Renal pelvis (tissue), 12 donors: Measurements from ENCODE around the gene GPX7. TPM values are rescaled to one million over a fixed set of nuclear protein-coding genes. Genes with fewer than 3 reads are reported as not detected.

Source experiments
- DNase-seq: peaks from one replicate; pipeline ENCODE4 v3.0.0-alpha.2; 2013
- long read RNA-seq, 16 experiments: transcript quantifications; one replicate each; lab custom pipeline, GENCODE V29; 2026
- polyA plus RNA-seq, 3 donors: library from polyadenylated mRNA; unstranded; fragments of 120-200 nt; gene quantifications; one replicate each; pipeline ENCODE4 v1.2.1, GENCODE V29; 2013; ENCODE audit not compliant: insufficient read length in 3 of 3

Gene GPX7
- polyA plus RNA-seq = 10 to 100 TPM; 67.6 to 88.6 (median 86.1) TPM
- long read RNA-seq, donor 1, transcript GPX7-201 (3 exons, 1,228 nt) = major isoform, 55 of 56 reads
- long read RNA-seq, donor 1, partial matches to known transcripts = 0 of 56 reads
- long read RNA-seq, donor 1, other reads (novel, unspliced or antisense) = 0 of 56 reads
- long read RNA-seq, donor 2, transcript GPX7-201 (3 exons, 1,228 nt) = major isoform, 90 of 108 reads
- long read RNA-seq, donor 2, partial matches to known transcripts = 15 of 108 reads
- long read RNA-seq, donor 2, other reads (novel, unspliced or antisense) = 0 of 108 reads
- long read RNA-seq, donor 3, transcript GPX7-201 (3 exons, 1,228 nt) = major isoform, 69 of 94 reads
- long read RNA-seq, donor 3, partial matches to known transcripts = 23 of 94 reads
- long read RNA-seq, donor 3, other reads (novel, unspliced or antisense) = 0 of 94 reads
- long read RNA-seq, donor 4, transcript GPX7-201 (3 exons, 1,228 nt) = major isoform, 66 of 66 reads
- long read RNA-seq, donor 4, partial matches to known transcripts = 0 of 66 reads
- long read RNA-seq, donor 4, other reads (novel, unspliced or antisense) = 0 of 66 reads
- long read RNA-seq, donor 5, transcript GPX7-201 (3 exons, 1,228 nt) = major isoform, 37 of 38 reads
- long read RNA-seq, donor 5, partial matches to known transcripts = 0 of 38 reads
- long read RNA-seq, donor 5, other reads (novel, unspliced or antisense) = 0 of 38 reads
- long read RNA-seq, donor 6, transcript GPX7-201 (3 exons, 1,228 nt) = major isoform, 45 of 52 reads
- long read RNA-seq, donor 6, partial matches to known transcripts = 6 of 52 reads
- long read RNA-seq, donor 6, other reads (novel, unspliced or antisense) = 0 of 52 reads
- long read RNA-seq, donor 7, transcript GPX7-201 (3 exons, 1,228 nt) = major isoform, 51 of 53 reads
- long read RNA-seq, donor 7, partial matches to known transcripts = 0 of 53 reads
- long read RNA-seq, donor 7, other reads (novel, unspliced or antisense) = 0 of 53 reads
- long read RNA-seq, donor 8, transcript GPX7-201 (3 exons, 1,228 nt) = major isoform, 35 of 37 reads
- long read RNA-seq, donor 8, partial matches to known transcripts = 0 of 37 reads
- long read RNA-seq, donor 8, other reads (novel, unspliced or antisense) = 0 of 37 reads
- long read RNA-seq, donor 9, transcript GPX7-201 (3 exons, 1,228 nt) = major isoform, 79 of 97 reads
- long read RNA-seq, donor 9, partial matches to known transcripts = 14 of 97 reads
- long read RNA-seq, donor 9, other reads (novel, unspliced or antisense) = 0 of 97 reads
- long read RNA-seq, donor 10, transcript GPX7-201 (3 exons, 1,228 nt) = major isoform, 45 of 48 reads
- long read RNA-seq, donor 10, partial matches to known transcripts = 0 of 48 reads
- long read RNA-seq, donor 10, other reads (novel, unspliced or antisense) = 0 of 48 reads
- long read RNA-seq, donor 11, transcript GPX7-201 (3 exons, 1,228 nt) = major isoform, 41 of 41 reads
- long read RNA-seq, donor 11, partial matches to known transcripts = 0 of 41 reads
- long read RNA-seq, donor 11, other reads (novel, unspliced or antisense) = 0 of 41 reads
- long read RNA-seq, donor 12, transcript GPX7-201 (3 exons, 1,228 nt) = major isoform, 72 of 74 reads
- long read RNA-seq, donor 12, partial matches to known transcripts = 0 of 74 reads
- long read RNA-seq, donor 12, other reads (novel, unspliced or antisense) = 0 of 74 reads
- long read RNA-seq, donor 13, transcript GPX7-201 (3 exons, 1,228 nt) = major isoform, 23 of 24 reads
- long read RNA-seq, donor 13, partial matches to known transcripts = 0 of 24 reads
- long read RNA-seq, donor 13, other reads (novel, unspliced or antisense) = 0 of 24 reads
- long read RNA-seq, donor 14 = 0 reads
- long read RNA-seq, donor 15, transcript GPX7-201 (3 exons, 1,228 nt) = major isoform, 43 of 45 reads
- long read RNA-seq, donor 15, partial matches to known transcripts = 0 of 45 reads
- long read RNA-seq, donor 15, other reads (novel, unspliced or antisense) = 0 of 45 reads
- long read RNA-seq, donor 16, transcript GPX7-201 (3 exons, 1,228 nt) = major isoform, 81 of 90 reads
- long read RNA-seq, donor 16, partial matches to known transcripts = 7 of 90 reads
- long read RNA-seq, donor 16, other reads (novel, unspliced or antisense) = 0 of 90 reads

DNA sequence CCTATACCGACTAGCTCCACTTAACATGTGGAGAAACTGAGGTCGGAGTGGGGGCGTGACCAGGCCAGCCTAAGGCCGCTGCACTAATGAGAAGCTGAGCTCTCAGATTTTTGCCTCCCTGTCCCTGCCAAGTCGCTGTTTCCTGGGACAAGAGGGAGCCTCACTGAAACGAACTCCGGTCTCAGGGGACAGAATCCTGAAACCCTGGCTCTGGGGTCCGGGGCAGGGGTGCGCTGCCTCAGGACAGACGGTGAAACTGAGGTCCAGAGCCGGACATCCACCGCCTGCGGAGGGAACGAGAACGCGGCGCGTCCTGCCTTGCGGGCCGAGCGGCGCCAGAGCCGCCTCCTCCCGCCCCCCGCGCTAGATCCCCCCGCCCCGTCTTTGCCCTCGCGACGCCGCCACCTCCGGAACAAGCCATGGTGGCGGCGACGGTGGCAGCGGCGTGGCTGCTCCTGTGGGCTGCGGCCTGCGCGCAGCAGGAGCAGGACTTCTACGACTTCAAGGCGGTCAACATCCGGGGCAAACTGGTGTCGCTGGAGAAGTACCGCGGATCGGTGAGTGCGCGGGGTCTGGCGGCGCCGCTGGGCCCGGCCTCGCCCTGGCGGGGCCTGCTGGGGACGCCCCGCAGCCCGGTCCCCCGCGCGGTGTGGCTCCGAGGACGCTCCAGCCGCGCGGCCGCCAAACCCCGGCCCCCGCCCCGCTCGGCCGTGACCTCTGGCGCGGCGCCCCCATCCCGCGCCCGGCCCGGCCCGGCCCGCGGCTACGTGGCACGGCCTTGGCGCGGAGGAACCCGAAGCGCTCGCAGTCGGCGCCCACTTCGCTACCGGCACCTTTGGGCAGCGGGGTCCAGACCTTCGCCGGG, at the start of gene GPX7:
GPX7 (plus strand) TSS at position 381 of the 865 bp plus-strand sequence; CDS start at position 420, 39 bp downstream.
- peak; percentile 54 for DNase-seq

DNA sequence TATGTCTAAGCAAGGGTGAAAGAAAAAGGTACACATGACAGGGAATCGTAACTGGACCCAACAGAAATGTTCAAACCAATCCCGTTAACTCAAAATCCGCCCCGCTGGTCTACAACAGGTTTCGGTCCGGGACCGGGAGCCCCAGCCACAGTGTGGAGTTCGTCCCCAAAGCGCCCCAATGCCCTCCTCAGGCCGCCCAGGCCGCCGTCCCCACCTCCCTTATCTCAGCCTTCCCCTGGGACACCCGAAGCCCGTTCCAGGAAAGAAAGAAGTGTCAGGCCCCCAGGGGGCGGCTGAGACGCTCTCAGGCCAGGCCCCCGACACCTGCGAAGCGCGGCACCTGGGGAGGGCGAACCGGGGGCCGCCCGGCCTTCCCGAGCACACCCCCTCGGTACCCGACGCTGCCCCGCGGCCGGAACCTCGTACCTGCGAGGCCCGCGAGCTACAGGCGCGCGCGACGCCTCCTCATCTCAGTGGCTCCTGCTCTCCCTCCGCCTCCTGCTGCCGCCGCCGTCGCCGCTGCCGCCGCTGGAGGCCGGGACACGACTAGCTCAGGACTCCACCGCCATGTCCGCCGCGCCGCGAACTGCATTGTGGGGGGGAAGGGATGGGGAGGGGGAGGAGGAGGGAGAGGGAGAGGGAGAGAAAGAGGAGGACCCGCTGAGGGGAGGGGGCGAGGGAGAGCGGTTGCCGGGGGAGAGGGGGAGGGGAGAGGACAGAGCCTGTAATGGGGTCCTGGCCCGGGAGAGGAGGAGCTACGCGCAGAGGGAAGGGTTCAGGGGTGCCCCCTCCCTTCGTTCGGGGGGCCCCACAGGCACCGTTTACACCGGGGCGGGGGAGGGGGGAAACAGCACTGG, 49.4 kb upstream of the GPX7 start, which contains the start of gene TUT4:
TUT4 (minus strand) TSS at position 588 of the 857 bp plus-strand sequence. CDS start 26,812 bp downstream, outside the sequence.
- peak; percentile 95 for DNase-seq

- peak; percentile 91 for DNase-seq
Observed at GRCh38 chr1:52553362-52554266, 48.6 kb upstream of the GPX7 start.

GRCh38 chr1:52554267-52554640, 47.9 kb upstream of the GPX7 start:
- no peak for DNase-seq

- DNase-seq = no peak
Observed at GRCh38 chr1:52554756-52555155, 47.4 kb upstream of the GPX7 start.

DNA sequence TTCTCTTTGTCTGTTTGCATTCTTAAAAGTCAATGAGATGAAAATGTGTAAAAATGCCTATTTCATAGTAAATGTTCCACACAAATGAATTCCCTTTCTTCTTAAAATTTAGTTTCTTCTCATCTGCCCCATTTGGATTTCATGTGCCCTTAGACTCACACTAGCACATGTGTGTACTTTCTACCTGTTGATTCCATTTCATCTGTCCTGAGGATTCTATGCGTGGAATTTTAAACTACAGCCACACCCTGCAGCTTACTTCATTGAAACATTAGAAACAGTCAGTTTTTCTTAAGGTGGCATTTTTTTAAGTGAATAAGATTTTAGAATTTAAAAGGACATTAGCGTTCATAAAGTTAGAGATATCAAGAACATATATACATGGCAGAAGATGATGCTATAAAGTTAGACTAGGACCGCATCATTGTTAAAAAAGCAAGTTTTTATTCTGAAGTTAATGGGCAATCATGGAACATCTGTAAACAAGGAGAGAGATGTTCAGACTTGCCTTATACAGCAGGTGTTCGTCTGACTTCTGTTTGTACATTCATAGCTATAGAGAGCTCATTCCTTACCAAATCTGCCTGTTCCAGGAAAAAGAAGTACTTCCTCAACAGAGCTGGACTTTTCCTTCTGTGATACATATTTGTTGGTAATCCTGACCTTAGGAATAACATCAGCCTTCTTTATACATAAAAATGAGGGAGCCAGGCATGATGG, 45.4 kb upstream of the GPX7 start:
- no peak for DNase-seq

DNA sequence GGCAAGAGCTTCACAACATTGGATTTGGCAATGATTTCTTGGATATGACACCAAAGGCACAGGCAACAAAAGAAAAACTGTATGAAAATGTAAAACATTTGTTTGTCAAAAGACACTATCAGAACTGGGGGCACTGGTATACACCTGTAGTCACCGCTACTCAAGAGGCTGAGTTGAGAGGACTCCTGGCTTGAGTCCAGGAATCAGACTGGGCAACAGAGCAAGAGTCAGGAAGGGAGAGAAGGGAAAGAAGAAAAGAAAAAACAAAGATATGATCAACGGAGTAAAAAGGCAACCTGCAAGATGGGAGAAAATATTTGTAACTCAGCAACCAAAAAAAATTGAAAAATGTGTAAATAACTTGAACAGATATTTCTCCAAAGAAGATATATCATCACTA, 43.2 kb upstream of the GPX7 start:
- no peak for DNase-seq

GRCh38 chr1:52559875-52560274, 42.3 kb upstream of the GPX7 start:
- DNase-seq = no peak

- no peak for DNase-seq
Observed at GRCh38 chr1:52562766-52563165, 39.4 kb upstream of the GPX7 start.

- no peak for DNase-seq
Observed at GRCh38 chr1:52567943-52568342, 34.2 kb upstream of the GPX7 start.

GRCh38 chr1:52569449-52570210, 32.5 kb upstream of the GPX7 start:
- peak; percentile 61 for DNase-seq

DNA sequence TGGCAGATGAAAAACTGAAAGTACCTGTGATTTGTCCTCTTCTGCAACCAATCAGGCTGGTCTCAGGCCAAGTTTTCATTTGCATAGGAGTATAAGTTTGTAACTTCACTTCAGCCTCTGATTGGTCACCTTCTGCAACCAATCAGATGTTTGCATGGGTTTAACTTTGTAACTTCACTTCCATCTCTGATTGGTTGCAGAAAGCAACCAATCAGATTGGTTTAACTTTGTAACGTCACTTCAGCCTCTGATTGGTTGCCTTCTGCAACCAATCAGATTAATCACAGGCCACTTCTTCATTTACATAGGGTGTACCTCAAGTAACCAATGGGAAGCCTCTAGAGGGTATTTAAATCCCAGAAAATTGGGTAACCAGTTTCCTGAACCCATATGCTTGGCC, 30.4 kb upstream of the GPX7 start:
- DNase-seq = no peak

GRCh38 chr1:52572387-52572786, 29.8 kb upstream of the GPX7 start:
- no peak for DNase-seq

DNA sequence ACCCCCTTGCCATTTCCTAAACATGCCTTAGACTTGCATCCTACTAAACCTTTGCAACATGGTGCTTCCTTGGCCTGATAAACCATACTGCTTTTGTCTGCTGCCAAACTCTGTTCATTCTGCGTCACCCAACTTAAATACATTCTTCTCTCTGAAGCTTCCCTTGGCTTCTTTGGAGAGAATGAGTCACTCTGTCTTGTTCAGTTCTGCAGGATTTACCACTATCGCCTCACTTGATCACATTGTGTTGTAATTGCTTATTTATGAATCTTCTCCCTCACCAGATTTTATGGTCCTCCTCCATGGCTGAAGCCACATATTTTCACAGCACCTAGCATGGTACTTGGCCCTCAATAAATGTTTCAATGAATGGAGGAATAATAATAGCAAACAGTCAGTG, 27.6 kb upstream of the GPX7 start:
- DNase-seq = no peak

- DNase-seq = no peak
Observed at GRCh38 chr1:52576074-52576473, 26.1 kb upstream of the GPX7 start.
